GM12878 (cell line): ENCODE data around the gene SSNA1. TPM values are rescaled to one million over a fixed set of nuclear protein-coding genes. Genes with fewer than 3 reads are reported as not detected.

ENCODE experiments used
- ATF3 ChIP-seq: IDR thresholded peaks from 2 replicates; pipeline ENCODE4 v1.6.1; 2011; ENCODE audit warnings: low read depth, mild to moderate bottlenecking, low read length, moderate library complexity, borderline replicate concordance; ENCODE audit errors: extremely low read depth
- BACH1 ChIP-seq: fragments of 450-650 bp; IDR thresholded peaks from 2 replicates; pipeline ENCODE4 v1.6.1; 2017; ENCODE audit warnings: mild to moderate bottlenecking, borderline replicate concordance
- CBFB ChIP-seq: IDR thresholded peaks from 2 replicates; pipeline ENCODE4 v1.6.1; 2016; ENCODE audit warnings: antibody characterized with exemption, low read depth
- ELK1 ChIP-seq: IDR thresholded peaks from 2 replicates; pipeline ENCODE4 v1.6.1; 2012; ENCODE audit warnings: low read depth, low read length, improper control_type of control experiment
- IRF5 ChIP-seq: fragments of 450-650 bp; IDR thresholded peaks from 2 replicates; pipeline ENCODE4 v1.6.1; 2017; ENCODE audit warnings: borderline replicate concordance
- KLF5 ChIP-seq: fragments of 450-650 bp; IDR thresholded peaks from 2 replicates; pipeline ENCODE4 v1.6.1; 2014; ENCODE audit warnings: mild to moderate bottlenecking; ENCODE audit not compliant: partially characterized antibody
- RAD21 ChIP-seq: IDR thresholded peaks from 2 replicates; pipeline ENCODE4 v1.6.1; 2011; ENCODE audit warnings: mild to moderate bottlenecking, low read depth, low read length, moderate library complexity; ENCODE audit not compliant: insufficient read depth
- SKIL ChIP-seq: fragments of 450-650 bp; IDR thresholded peaks from 2 replicates; pipeline ENCODE4 v1.6.1; 2017; ENCODE audit warnings: mild to moderate bottlenecking, low read depth, inconsistent platforms; ENCODE audit not compliant: poor library complexity, severe bottlenecking
- SP1 ChIP-seq: IDR thresholded peaks from one replicate; pipeline ENCODE4 v1.6.1; 2011; ENCODE audit warnings: low read depth, low read length
- YY1 ChIP-seq: IDR thresholded peaks from 2 replicates; pipeline ENCODE4 v1.6.1; 2011; ENCODE audit warnings: low read depth, mild to moderate bottlenecking, low read length
- ZBTB33 ChIP-seq: fragments of 450-650 bp; IDR thresholded peaks from 2 replicates; pipeline ENCODE4 v1.6.1; 2017; ENCODE audit warnings: mild to moderate bottlenecking
- ZBTB4 ChIP-seq: fragments of 450-650 bp; formaldehyde crosslinking; IDR thresholded peaks from 2 replicates; pipeline ENCODE4 v1.4.0; 2022; ENCODE audit warnings: mild to moderate bottlenecking, moderate library complexity
- ZNF207 ChIP-seq: fragments of 450-650 bp; IDR thresholded peaks from 2 replicates; pipeline ENCODE4 v1.6.1; 2014; ENCODE audit warnings: antibody characterized with exemption, mild to moderate bottlenecking, borderline replicate concordance
- polyA plus RNA-seq, 11 experiments: library from polyadenylated mRNA; depleted of rRNA in 4 of 11; unstranded in 6 of 11; stranded (reverse) in 5 of 11; fragments of >200 nt; fragmentation: Nextera tagmentation in 4 of 11; fragmentation: Illumina TruSeq in 1 of 11; extraction: Ambion mirVana in 4 of 11; extraction: Trizol in 1 of 11; gene quantifications; 1 replicate in 1 of 11; 2 replicates in 10 of 11; pipeline versions ENCODE4 v1.2.1 to v1.2.3, GENCODE V29; 2011 to 2016; ENCODE audit warnings: inconsistent platforms in 2 of 11, missing spikeins in 2 of 11, low read depth in 1 of 11
- total RNA-seq, 4 experiments: library from RNA; depleted of rRNA in 3 of 4; stranded (reverse); fragments of >200 nt in 3 of 4; fragmentation: Illumina TruSeq in 1 of 4; extraction: Trizol in 1 of 4; gene quantifications; 2 replicates each; pipeline versions ENCODE4 v1.2.1 to v1.2.3, GENCODE V29; 2013 to 2021

SSNA1 gene
- total and polyA plus RNA-seq, 10 of the 15 experiments (the other 5 are each of a cell fraction or from before 2014, with no cell fraction given): 0.63 to 139 (median 78.0) TPM

GRCh38 chr9:137188490-137189296 is at the start of gene SSNA1, which contains the start of gene ANAPC2 (continued):
- TF ChIP-seq SKIL (no peak), ZBTB33 (no peak), YY1 (peak; percentile 95), RAD21 (peak; percentile 45), SP1 (peak; percentile 81), IRF5 (no peak), ATF3 (peak; percentile 100), CBFB (peak; percentile 21; the same call in 1 of the 2 replicates), KLF5 (peak; percentile 83), ZNF207 (peak; percentile 93; the same call in 1 of the 2 replicates), ZBTB4 (CRISPR knock-in tag) (no peak), BACH1 (peak; percentile 65; the same call in 1 of the 2 replicates), ELK1 (peak; percentile 81)
